Loucy (cell line): ENCODE results near the gene TSTD2.

Experiments
- H2AFZ ChIP-seq: fragments of 200-600 bp; sonication (generic); 2 replicates; pipeline ENCODE4 v1.6.0; 2016; ENCODE audit warnings: antibody characterized with exemption, mild to moderate bottlenecking, low read length, moderate library complexity
- H3F3A ChIP-seq: fragments of 200-600 bp; 2 replicates; pipeline ENCODE4 v1.6.0; 2016; ENCODE audit warnings: antibody characterized with exemption, low read depth, mild to moderate bottlenecking
- H3K27me3 ChIP-seq: fragments of 200-600 bp; sonication (generic); 2 replicates; pipeline ENCODE4 v1.6.1; 2014; ENCODE audit warnings: low read length, mild to moderate bottlenecking; ENCODE audit not compliant: insufficient read depth, poor library complexity, severe bottlenecking
- H3K36me3 ChIP-seq: fragments of 200-600 bp; sonication (generic); 2 replicates; pipeline ENCODE4 v1.6.1; 2016; ENCODE audit warnings: low read length; ENCODE audit not compliant: insufficient read depth
- H3K4me1 ChIP-seq: fragments of 200-600 bp; sonication (generic); 2 replicates; pipeline ENCODE4 v1.5.1; 2014; ENCODE audit warnings: low read length, mild to moderate bottlenecking; ENCODE audit not compliant: insufficient read depth, poor library complexity, severe bottlenecking
- H3K4me2 ChIP-seq: fragments of 200-600 bp; sonication (generic); 2 replicates; pipeline ENCODE4 v1.6.0; 2014; ENCODE audit warnings: antibody characterized with exemption, low read length, low read depth, mild to moderate bottlenecking; ENCODE audit not compliant: poor library complexity, severe bottlenecking
- H3K4me3 ChIP-seq: fragments of 200-600 bp; sonication (generic); 2 replicates; pipeline ENCODE4 v1.5.1; 2014; ENCODE audit warnings: low read length, mild to moderate bottlenecking, mixed read lengths; ENCODE audit not compliant: poor library complexity, severe bottlenecking
- H3K79me2 ChIP-seq: fragments of 200-600 bp; sonication (generic); 2 replicates; pipeline ENCODE4 v1.6.1; 2014; ENCODE audit warnings: low read length; ENCODE audit not compliant: insufficient read depth
- H3K9ac ChIP-seq: fragments of 200-600 bp; sonication (generic); 2 replicates; pipeline ENCODE4 v1.6.0; 2014; ENCODE audit warnings: mild to moderate bottlenecking, low read depth, low read length, moderate library complexity; ENCODE audit not compliant: poor library complexity, severe bottlenecking
- H3K9me2 ChIP-seq: fragments of 200-600 bp; sonication (generic); replicated peaks from 2 replicates; pipeline ENCODE4 v1.6.1; 2016; ENCODE audit warnings: low read depth, low read length, mixed read lengths
- H3K9me3 ChIP-seq: fragments of 200-600 bp; sonication (generic); 2 replicates; pipeline ENCODE4 v1.6.1; 2014; ENCODE audit warnings: mild to moderate bottlenecking, antibody characterized with exemption, low read length, low read depth; ENCODE audit not compliant: insufficient read depth
- H4K20me1 ChIP-seq: fragments of 200-600 bp; sonication (generic); 2 replicates; pipeline ENCODE4 v1.6.0; 2014; ENCODE audit warnings: antibody characterized with exemption, low read length, mild to moderate bottlenecking; ENCODE audit not compliant: insufficient read depth, poor library complexity, severe bottlenecking
- EZH2phosphoT487 ChIP-seq: fragments of 200-600 bp; IDR thresholded peaks from 2 replicates; pipeline ENCODE4 v1.6.1; 2018; ENCODE audit warnings: antibody characterized with exemption, mild to moderate bottlenecking, moderate library complexity, borderline replicate concordance
- TF ChIP-seq, protein P1 (sequence below): fragments of 200-600 bp; sonication (generic); conservative IDR thresholded peaks from 2 replicates; pipeline ENCODE4 v1.5.1; 2014; ENCODE audit warnings: mild to moderate bottlenecking, antibody characterized with exemption, low read length

Gene TSTD2

DNA sequence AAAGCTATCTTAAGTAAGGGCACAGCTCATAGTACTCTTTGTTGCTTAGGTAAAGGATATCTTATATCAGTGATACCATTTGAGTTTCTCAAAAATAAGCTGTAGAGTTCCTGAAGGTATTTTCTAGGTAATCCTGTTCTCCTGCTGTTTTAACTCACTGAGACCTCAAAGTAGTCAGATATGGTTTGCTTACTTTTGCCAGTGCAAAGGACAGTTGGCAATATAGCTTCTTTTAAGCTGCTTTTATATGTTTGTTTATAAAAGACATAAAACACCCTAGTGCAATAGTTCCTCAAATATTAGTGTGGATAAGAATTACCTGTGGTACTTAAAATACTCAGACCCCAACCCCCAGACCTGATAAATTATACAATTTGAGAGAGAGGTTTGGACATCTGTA lies 12.6 kb upstream of the TSTD2 start:
- TF ChIP-seq, protein P1, sequence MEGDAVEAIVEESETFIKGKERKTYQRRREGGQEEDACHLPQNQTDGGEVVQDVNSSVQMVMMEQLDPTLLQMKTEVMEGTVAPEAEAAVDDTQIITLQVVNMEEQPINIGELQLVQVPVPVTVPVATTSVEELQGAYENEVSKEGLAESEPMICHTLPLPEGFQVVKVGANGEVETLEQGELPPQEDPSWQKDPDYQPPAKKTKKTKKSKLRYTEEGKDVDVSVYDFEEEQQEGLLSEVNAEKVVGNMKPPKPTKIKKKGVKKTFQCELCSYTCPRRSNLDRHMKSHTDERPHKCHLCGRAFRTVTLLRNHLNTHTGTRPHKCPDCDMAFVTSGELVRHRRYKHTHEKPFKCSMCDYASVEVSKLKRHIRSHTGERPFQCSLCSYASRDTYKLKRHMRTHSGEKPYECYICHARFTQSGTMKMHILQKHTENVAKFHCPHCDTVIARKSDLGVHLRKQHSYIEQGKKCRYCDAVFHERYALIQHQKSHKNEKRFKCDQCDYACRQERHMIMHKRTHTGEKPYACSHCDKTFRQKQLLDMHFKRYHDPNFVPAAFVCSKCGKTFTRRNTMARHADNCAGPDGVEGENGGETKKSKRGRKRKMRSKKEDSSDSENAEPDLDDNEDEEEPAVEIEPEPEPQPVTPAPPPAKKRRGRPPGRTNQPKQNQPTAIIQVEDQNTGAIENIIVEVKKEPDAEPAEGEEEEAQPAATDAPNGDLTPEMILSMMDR: no peak
- no peak for TF ChIP-seq EZH2phosphoT487
- peaks cover 15% of the 10 kb centered on the region for H3K79me2 ChIP-seq
- no peak overlapping the region for H3K9ac ChIP-seq
- no peaks in the 10 kb centered on the region for H3K27me3 ChIP-seq
- H3K4me3 ChIP-seq: no peak overlapping the region
- H4K20me1 ChIP-seq: no peaks in the 10 kb centered on the region
- no peaks in the 10 kb centered on the region for H3F3A ChIP-seq
- H3K9me2 ChIP-seq: no peaks in the 10 kb centered on the region
- H3K4me2 ChIP-seq: no peak overlapping the region
- H2AFZ ChIP-seq: no peak overlapping the region
- peaks cover 83% of the 10 kb centered on the region for H3K36me3 ChIP-seq
- H3K4me1 ChIP-seq: peaks cover 3% of the 10 kb centered on the region
- no peaks in the 10 kb centered on the region for H3K9me3 ChIP-seq

DNA sequence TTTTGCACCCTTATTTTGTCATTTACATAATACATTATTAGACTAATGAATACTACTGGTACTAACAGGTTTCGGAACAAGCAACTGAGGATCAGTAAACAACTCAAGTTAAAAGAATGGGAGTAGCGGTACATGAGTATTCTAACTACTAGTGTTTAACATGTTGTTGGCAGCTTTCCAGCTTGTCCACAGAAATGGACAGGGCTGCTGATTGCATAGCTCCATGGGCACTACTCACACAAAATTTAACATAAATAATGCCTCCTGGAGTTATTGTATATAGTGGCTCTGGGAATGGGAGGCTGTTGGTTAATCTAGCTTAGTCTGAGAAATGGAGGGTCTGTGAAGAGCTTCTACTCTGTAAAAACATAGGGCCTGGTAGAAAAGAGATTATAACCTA lies 7.2 kb upstream of the TSTD2 start:
- Histone ChIP-seq H3K9ac (no peak overlapping the region), H3K9me3 (no peaks in the 10 kb centered on the region), H3K4me1 (peaks cover 48% of the 10 kb centered on the region), H3K9me2 (no peaks in the 10 kb centered on the region), H3K79me2 (peaks cover 66% of the 10 kb centered on the region), H3K4me3 (no peak overlapping the region), H3K27me3 (no peaks in the 10 kb centered on the region), H3K4me2 (peak overlapping the region; percentile 88), H3K36me3 (peaks cover 39% of the 10 kb centered on the region; the same call in 1 of the 2 replicates), H2AFZ (no peak overlapping the region), H4K20me1 (peaks cover 45% of the 10 kb centered on the region), H3F3A (no peaks in the 10 kb centered on the region)
- TF ChIP-seq, protein P1: no peak
- TF ChIP-seq EZH2phosphoT487: no peak

DNA sequence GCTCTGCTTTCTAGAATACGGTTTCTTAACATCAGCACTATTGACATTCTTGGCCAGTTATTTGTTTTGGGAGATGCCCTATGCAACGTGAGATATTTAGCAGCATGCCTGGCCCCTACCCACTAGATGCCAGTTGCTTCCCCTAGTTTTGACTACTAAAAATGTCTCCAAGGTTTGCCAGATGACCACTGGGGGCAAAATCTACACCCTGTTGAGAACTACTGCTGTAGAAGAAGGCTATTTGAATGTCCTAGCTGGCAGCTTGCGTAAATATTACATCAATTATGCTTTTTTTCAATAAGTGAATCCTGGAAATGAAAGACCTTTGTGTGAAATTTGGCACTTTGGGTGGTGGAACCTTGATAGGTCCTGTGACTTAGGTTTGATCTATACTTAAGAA lies 5.5 kb upstream of the TSTD2 start:
- H3K4me3 ChIP-seq: peak overlapping the region; percentile 65
- no peaks in the 10 kb centered on the region for H3K9me2 ChIP-seq
- H2AFZ ChIP-seq: no peak overlapping the region
- no peaks in the 10 kb centered on the region for H3K9me3 ChIP-seq
- peaks cover 58% of the 10 kb centered on the region for H3K4me1 ChIP-seq
- peaks cover 22% of the 10 kb centered on the region; the same call in 1 of the 2 replicates for H3K36me3 ChIP-seq
- H3K9ac ChIP-seq: peak overlapping the region; percentile 21
- H3K79me2 ChIP-seq: peaks cover 83% of the 10 kb centered on the region
- H3K27me3 ChIP-seq: no peaks in the 10 kb centered on the region
- H4K20me1 ChIP-seq: peaks cover 56% of the 10 kb centered on the region
- no peak for TF ChIP-seq EZH2phosphoT487
- TF ChIP-seq, protein P1: peak; percentile 57
- peak overlapping the region; percentile 88 for H3K4me2 ChIP-seq
- H3F3A ChIP-seq: 0 out of 2 replicates have a peak, but pooled peaks cover 4% of the 10 kb centered on the region
